Panc1 (cell line): ENCODE results near the gene ALX4. TPM values are rescaled to one million over a fixed set of nuclear protein-coding genes. Genes with fewer than 3 reads are reported as not detected.

ENCODE experiments used
- ATAC-seq: fragments of 200-7000 bp; cut with Tn5 transposase; 2 replicates; pipeline ENCODE4 v1.9.1; 2020; ENCODE audit warnings: mild to moderate bottlenecking, moderate library complexity
- BruUV-seq: library from RNA; stranded (reverse); fragments of 400-500 nt; replicated peaks from 2 replicates; lab custom pipeline; 2021; lab: Mats Ljungman, UMichigan
- CTCF ChIA-PET: fragments of 300-600 bp; sonication (Branson Sonifier 250); formaldehyde crosslinking; loops from one replicate; lab custom pipeline; 2022; ENCODE audit warnings: antibody characterized with exemption; lab: Charles Lee
- POLR2A ChIA-PET: fragments of 300-600 bp; sonication (Branson Sonifier 250); formaldehyde crosslinking; loops from one replicate; lab custom pipeline; 2022; ENCODE audit warnings: antibody characterized with exemption; lab: Charles Lee
- DNase-seq: peaks from one replicate; pipeline ENCODE4 v3.0.0-alpha.2; 2010; ENCODE audit warnings: low read depth, low spot score
- H3K27ac ChIP-seq: 2 replicates; pipeline ENCODE4 v1.5.1; 2011; ENCODE audit warnings: mild to moderate bottlenecking, low read length, inconsistent platforms
- H3K27me3 ChIP-seq: fragments of 200-500 bp; sonication (Bioruptor generic); 2 replicates; pipeline ENCODE4 v1.6.0; 2014; ENCODE audit warnings: low read length, inconsistent platforms; ENCODE audit not compliant: control insufficient read depth, insufficient read depth
- H3K36me3 ChIP-seq: fragments of 200-500 bp; sonication (Bioruptor generic); 2 replicates; pipeline ENCODE4 v1.5.1; 2014; ENCODE audit warnings: inconsistent platforms, mild to moderate bottlenecking, low read length, moderate library complexity; ENCODE audit not compliant: control insufficient read depth, insufficient read depth
- H3K4me1 ChIP-seq: 2 replicates; pipeline ENCODE4 v1.5.1; 2011; ENCODE audit warnings: inconsistent platforms, mild to moderate bottlenecking, low read length, moderate library complexity; ENCODE audit not compliant: control insufficient read depth, insufficient read depth
- H3K4me3 ChIP-seq, 2 experiments: 2 replicates each; pipeline ENCODE4 v1.5.1; 2011 to 2012; ENCODE audit warnings: low read depth in 2 of 2, low read length in 2 of 2, mild to moderate bottlenecking in 2 of 2, inconsistent platforms in 1 of 2, moderate library complexity in 1 of 2
- H3K9me3 ChIP-seq: fragments of 200-500 bp; sonication (Bioruptor generic); 2 replicates; pipeline ENCODE4 v1.5.1; 2014; ENCODE audit warnings: low read depth, mild to moderate bottlenecking, inconsistent platforms, low read length, moderate library complexity; ENCODE audit not compliant: control insufficient read depth, insufficient read depth
- CTCF ChIP-seq: fragments of 450-650 bp; IDR thresholded peaks from 2 replicates; pipeline ENCODE4 v1.5.1; 2017; ENCODE audit warnings: mild to moderate bottlenecking
- POLR2AphosphoS5 ChIP-seq: IDR thresholded peaks from 2 replicates; pipeline ENCODE4 v1.6.1; 2012; ENCODE audit warnings: mild to moderate bottlenecking, low read depth, low read length, moderate library complexity
- SIN3A ChIP-seq: IDR thresholded peaks from 2 replicates; pipeline ENCODE4 v1.6.1; 2012; ENCODE audit warnings: low read depth, mild to moderate bottlenecking, low read length, moderate library complexity, borderline replicate concordance; ENCODE audit not compliant: insufficient read depth
- TCF7L2 ChIP-seq: IDR thresholded peaks from 2 replicates; pipeline ENCODE4 v1.6.1; 2011; ENCODE audit warnings: mild to moderate bottlenecking, low read depth, low read length, inconsistent platforms
- in situ Hi-C: cut with HindIII; loops from 2 replicates; pipeline ENCODE4 v1.10.0; 2016; ENCODE audit warnings: low sequenced_read_pairs, low pct_unique_long_range_greater_than_20kb
- intact Hi-C: fragments of 100-400 bp; cut with micrococcal nuclease; formaldehyde crosslinking; loops from one replicate; pipeline ENCODE4 v1.10.0; 2022; ENCODE audit not compliant: unreplicated experiment
- total RNA-seq: library from RNA; stranded (reverse); gene quantifications from one replicate; pipeline ENCODE4 v1.2.1, GENCODE V29; 2021; ENCODE audit not compliant: unreplicated experiment
- TF ChIP-seq, protein P1 (sequence below), 2 experiments: IDR thresholded peaks; 2 replicates each; pipeline ENCODE4 v1.6.1; 2011 to 2012; ENCODE audit warnings: low read depth in 2 of 2, control low read depth in 1 of 2, low read length in 1 of 2, mild to moderate bottlenecking in 1 of 2, moderate library complexity in 1 of 2; ENCODE audit not compliant: insufficient read depth in 1 of 2

The ALX4 gene
- total RNA-seq, 1 experiment from 2014 or later, result 1.0 TPM

GRCh38 chr11:44326615-44327475 is 16.9 kb upstream of the ALX4 start:
- in situ Hi-C loops (no loop called here), intact Hi-C loops (no loop called here)
- no peak overlapping the region for H3K4me3 ChIP-seq
- peak; percentile 61; the same call in 1 of the 2 replicates for ATAC-seq
- no peaks in the 10 kb centered on the region; the same call in 1 of the 2 replicates for H3K4me1 ChIP-seq
- CTCF ChIA-PET, result no interaction called here
- no TSS peak for BruUV-seq
- H3K27ac ChIP-seq, result no peak overlapping the region
- POLR2A ChIA-PET, result no interaction called here
- DNase-seq, result no peak
- TF ChIP-seq TCF7L2 (no peak), SIN3A (no peak), CTCF (no peak), POLR2AphosphoS5 (no peak)
- TF ChIP-seq, protein P1, sequence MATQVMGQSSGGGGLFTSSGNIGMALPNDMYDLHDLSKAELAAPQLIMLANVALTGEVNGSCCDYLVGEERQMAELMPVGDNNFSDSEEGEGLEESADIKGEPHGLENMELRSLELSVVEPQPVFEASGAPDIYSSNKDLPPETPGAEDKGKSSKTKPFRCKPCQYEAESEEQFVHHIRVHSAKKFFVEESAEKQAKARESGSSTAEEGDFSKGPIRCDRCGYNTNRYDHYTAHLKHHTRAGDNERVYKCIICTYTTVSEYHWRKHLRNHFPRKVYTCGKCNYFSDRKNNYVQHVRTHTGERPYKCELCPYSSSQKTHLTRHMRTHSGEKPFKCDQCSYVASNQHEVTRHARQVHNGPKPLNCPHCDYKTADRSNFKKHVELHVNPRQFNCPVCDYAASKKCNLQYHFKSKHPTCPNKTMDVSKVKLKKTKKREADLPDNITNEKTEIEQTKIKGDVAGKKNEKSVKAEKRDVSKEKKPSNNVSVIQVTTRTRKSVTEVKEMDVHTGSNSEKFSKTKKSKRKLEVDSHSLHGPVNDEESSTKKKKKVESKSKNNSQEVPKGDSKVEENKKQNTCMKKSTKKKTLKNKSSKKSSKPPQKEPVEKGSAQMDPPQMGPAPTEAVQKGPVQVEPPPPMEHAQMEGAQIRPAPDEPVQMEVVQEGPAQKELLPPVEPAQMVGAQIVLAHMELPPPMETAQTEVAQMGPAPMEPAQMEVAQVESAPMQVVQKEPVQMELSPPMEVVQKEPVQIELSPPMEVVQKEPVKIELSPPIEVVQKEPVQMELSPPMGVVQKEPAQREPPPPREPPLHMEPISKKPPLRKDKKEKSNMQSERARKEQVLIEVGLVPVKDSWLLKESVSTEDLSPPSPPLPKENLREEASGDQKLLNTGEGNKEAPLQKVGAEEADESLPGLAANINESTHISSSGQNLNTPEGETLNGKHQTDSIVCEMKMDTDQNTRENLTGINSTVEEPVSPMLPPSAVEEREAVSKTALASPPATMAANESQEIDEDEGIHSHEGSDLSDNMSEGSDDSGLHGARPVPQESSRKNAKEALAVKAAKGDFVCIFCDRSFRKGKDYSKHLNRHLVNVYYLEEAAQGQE (IDR thresholded peaks at IDR 0.05; ENCODE audit: insufficient read depth in 1 of 2, low read depth in 2 of 2, low read length in 1 of 2), result no peak
- no peaks in the 10 kb centered on the region for H3K9me3 ChIP-seq
- H3K27me3 ChIP-seq, result peaks cover 20% of the 10 kb centered on the region
- no peaks in the 10 kb centered on the region for H3K36me3 ChIP-seq

DNA sequence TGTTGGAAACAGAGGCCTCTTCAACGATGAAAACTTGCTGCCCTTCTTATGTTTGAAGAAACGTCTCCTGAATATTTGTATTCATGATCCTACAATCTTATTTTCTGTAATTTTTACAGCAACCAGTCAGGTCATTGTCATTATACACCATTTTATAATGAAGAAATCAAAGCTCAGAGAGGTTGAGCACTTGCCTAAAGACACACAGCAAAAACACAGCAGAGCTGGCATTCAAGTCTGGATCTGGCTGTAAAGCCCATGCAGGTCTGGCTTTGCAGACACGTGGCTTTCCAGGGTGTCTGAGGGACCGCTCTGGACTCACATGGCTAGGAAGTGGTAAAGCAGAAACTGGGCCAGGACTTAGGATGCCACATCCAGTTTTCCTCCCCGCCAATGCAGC is 15.8 kb upstream of the ALX4 start:
- no peak overlapping the region for H3K4me3 ChIP-seq
- no peaks in the 10 kb centered on the region for H3K36me3 ChIP-seq
- in situ Hi-C loops (no loop called here), intact Hi-C loops (no loop called here)
- H3K4me1 ChIP-seq, result no peaks in the 10 kb centered on the region; the same call in 1 of the 2 replicates
- no peaks in the 10 kb centered on the region for H3K9me3 ChIP-seq
- ChIA-PET CTCF (no interaction called here), POLR2A (no interaction called here)
- peaks cover 31% of the 10 kb centered on the region for H3K27me3 ChIP-seq
- DNase-seq (no peak), ATAC-seq (no peak)
- H3K27ac ChIP-seq, result no peak overlapping the region
- BruUV-seq, result no TSS peak
- no peak for TF ChIP-seq POLR2AphosphoS5
- no peak for TF ChIP-seq TCF7L2
- TF ChIP-seq CTCF, result no peak
